UCSD-AML1 (cell line): ENCODE results near the gene KCNB1.

Source experiments
- DNase-seq: peaks from one replicate; lab custom pipeline; 2025; ENCODE audit not compliant: unreplicated experiment; lab: John Stamatoyannopoulos, UW

KCNB1 gene

DNA sequence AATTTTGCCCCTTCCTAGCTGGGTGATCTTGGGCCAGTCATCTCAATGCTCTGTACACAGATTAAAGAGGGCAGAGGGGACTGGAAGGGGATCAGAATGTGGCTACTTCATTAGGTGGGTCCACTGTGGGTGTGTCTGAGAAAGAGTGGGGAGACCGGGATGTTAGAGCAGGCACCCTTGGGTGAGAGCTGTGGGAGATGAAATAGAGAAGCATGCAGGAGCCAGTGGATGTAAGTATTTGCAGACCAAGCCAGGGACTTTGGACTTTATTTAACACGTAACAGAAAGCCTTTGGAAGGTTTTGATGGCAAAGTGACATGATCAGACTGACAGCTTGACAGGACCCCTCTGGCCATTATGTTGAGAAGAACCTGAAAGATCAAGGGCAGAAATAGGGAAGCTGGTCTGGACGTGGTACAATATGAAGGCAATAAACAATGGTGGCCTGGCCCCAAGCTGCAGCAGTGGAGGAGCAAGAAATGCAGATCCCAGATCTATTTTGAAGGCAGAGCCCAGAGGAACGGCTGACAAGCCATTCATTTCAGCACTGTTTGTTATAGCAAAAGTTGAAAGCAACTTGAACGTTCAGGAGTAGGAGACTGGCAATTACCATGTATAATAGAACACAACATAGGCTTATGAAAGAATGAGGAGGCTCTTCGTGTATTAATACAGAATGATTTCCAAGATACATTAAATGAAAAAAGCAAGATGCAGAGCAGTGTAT, 122.1 kb downstream of the KCNB1 start:
- DNase-seq: no peak

DNA sequence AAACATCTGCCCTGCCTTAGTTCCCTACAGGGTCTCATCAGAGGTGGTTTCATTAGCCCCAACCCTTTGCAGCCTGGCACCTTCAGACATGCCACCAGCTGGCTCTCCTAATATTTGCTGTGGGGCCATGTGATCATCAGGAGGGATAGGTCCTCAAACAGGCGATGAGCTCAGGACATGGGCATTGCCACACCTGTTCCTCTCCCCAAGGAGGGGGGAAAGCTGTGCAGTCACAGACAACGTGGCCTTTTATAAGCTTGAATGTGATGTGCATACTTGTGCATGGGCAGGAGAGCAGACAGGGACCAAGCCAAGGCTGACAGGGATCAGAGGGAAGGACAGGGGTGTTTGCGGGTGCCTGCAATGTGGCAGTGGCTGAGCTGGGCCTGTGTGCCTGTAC, 125.8 kb downstream of the KCNB1 start:
- no peak for DNase-seq

DNA sequence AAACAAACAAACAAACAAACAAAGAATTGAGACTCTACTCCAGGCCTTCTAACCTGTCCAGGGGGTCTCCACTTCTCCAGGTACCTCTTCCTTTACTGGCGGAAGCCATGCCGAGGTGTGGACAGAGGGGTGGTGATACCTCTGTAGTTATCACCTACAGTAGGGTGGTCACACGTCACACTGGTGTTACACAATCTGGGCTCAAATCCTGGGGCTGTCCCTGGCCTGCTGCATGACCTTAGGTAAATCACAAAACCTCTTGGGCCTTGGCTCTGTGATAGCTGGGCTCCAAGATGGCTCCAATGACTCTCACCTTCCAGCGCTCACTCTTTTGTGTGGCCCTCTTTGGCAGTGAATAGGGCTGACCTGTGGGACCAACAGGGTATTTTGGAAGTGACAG, 127.8 kb downstream of the KCNB1 start:
- DNase-seq: no peak

- no peak for DNase-seq
These were observed 129.1 kb downstream of the KCNB1 start for GRCh38 chr20:49353348-49353747.

DNA sequence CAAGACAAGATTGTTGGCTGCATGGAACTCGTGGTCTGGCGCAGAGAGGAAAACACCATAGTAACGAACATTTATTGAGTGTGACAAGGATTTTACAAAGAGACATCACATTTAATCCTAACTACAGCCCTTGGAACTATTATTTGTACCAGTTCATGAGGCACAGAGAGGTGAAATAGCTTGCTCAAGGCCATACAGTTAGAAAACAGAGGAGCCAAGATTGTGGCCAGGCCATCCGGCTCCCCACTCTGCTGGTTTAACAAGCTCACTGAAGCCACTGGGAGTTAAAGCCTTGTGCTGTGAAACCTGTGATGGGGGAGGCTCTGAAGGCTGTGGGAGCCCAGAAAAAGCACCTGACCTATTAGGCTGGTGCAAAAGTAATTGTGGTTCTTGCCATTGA, 129.7 kb downstream of the KCNB1 start:
- no peak for DNase-seq

DNA sequence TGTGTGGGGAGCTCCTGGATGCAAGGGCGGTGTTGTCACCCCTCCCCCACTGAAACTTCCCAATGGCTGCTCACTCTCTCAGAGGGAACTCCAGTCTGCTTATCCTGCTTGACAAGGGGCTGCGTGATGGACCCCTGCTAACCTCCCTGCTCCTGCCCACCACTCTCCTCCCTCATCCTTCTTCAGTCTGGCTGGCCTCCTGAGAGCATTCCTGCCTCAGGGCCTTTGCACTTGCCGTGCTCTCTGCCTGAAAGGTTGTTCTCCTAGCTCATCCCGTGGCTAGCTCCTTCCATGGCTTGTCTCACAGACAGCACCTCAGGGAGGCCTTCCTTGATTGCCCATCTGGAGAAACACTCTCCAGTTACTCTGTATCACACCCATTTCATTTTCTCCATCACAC, 130.7 kb downstream of the KCNB1 start:
- no peak for DNase-seq

DNA sequence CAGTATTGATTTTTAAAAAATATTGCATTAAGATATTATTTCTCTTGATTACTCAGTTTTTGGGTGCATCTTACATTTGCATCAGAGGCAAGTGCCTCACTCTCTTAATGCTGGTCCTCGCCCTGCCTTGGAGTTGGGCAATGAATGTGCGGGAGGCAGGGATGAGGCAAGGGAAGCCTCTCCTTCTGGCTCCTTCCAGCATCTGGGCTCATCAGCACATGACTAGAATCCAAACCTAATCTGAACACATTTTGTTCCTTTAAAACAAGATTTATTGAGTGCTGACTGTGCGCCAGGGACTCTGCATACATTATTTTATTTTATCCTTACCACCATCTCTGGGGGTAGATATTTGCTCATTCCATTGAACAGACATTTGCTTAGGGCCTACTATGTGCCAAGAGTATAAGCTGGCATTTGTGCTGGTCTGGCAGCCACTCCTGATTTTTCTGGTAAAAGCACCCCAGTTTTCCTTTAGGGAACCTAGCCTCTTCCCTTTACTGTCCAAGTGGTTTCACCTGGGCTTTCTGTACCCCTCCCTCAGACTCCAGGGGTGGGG, 132.7 kb downstream of the KCNB1 start:
- DNase-seq: no peak

DNA sequence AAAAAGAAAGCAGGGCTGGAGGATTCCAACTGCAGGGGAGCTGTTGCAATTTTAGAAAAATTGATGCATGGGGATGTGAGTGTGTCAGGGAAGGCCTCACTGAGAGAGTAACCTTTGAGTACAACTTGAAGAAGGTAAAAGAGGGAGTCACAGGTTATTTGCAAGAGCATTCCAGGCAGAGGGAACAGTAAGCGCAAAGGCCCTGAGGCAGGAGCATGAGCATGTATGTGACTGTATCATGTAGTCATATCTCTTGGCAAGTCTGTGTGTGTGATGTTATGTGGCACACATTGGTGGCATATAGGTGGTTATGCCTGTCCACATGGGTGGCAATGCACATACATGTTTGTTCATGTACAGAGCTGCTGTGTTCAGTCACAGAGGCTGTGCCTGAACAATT, 133.4 kb downstream of the KCNB1 start:
- DNase-seq: no peak

- DNase-seq: no peak
These were observed 133.9 kb downstream of the KCNB1 start for GRCh38 chr20:49348563-49348962.

DNA sequence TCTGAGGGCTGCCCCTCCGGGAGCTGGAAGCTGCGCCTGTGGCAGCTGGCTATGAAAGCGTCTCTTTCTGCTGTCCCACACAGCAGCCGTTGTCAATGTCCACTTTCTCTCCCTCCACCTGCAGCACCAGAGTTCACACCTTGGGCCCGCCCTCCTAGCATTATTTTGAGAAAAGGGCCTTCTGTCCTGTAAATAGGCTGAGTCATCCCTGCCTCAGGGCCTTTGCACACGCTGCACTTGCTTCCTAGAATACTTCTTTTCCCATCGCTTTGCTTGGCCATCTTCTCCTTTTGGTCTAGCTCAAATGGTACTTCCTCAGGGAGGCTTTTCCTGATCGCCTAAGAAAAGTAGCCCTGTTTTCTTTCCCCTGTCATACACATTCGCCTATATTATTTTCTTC, 135.3 kb downstream of the KCNB1 start:
- DNase-seq: no peak

DNA sequence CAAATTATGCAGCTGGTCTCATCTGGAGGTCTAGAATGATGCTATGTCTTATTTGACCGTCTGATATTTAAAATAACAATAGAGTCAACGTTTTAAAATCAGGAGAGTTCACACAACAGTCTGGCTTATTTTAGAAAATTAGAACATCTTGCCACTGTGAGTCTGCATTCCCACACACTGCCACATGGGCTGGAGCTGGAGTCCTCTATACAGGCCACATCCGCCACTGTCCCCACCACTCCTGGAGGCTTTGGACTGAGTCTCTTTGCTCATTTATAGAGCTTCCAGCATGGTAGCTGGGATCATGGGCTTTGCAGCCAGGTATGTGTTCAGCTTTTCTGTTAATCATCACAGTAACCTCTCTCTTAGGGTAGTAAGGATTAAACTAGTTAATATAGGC, 135.8 kb downstream of the KCNB1 start:
- DNase-seq: no peak

- DNase-seq: no peak
These were observed 136.9 kb downstream of the KCNB1 start for GRCh38 chr20:49345524-49345923.

DNA sequence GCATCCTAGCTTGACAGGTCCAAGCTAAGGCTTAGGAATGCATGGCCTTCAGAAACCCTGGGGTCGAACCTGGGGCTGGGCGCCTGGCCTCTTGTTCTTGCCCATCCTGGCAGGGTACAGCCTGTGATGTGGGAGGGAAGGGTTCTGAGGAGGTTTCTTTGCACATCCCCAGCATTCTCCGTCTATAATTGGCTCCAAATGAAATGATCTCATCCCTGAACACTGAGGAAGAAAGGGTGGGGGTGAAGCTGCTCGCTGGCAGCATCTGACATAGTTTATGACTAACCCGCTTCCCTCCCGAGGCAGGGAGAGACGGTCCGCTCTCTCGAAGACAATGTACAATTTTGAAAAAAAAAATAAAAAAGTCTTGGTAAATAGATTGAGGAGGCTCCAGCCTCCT, 137.5 kb downstream of the KCNB1 start:
- no peak for DNase-seq

GRCh38 chr20:49344140-49344539, 138.3 kb downstream of the KCNB1 start:
- DNase-seq: no peak

GRCh38 chr20:49343246-49343645, 139.2 kb downstream of the KCNB1 start:
- DNase-seq: no peak

GRCh38 chr20:49340161-49340966, 142.1 kb downstream of the KCNB1 start:
- no peak for DNase-seq

GRCh38 chr20:49339123-49339522, 143.3 kb downstream of the KCNB1 start:
- no peak for DNase-seq

- DNase-seq: no peak
These were observed 144.4 kb downstream of the KCNB1 start for GRCh38 chr20:49338061-49338460.

DNA sequence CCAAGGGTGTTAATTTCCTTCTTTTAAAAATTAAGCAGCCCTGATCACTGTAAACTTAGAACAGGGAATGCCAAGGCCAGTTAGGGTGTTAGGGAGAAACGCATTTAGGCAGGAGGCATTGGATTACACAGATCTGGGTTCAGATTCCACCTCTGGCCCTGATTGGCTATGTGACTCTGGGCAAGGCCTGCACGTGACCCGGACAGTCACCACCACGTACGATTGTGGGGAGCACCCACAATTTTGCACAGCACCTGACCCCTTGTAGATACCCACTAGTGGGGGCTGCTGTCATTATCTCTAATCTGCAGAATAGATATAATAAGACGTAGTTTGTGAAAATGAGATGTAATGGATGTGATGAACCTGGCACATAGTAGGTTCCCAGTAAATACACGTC, 145.1 kb downstream of the KCNB1 start:
- no peak for DNase-seq

- DNase-seq: no peak
These were observed 145.7 kb downstream of the KCNB1 start for GRCh38 chr20:49336786-49337185.

GRCh38 chr20:49335476-49335875, 147.0 kb downstream of the KCNB1 start:
- DNase-seq: no peak
